Islet of Langerhans (tissue), 1 donor: ENCODE data around the gene SMC3.

Experiments
- FAIRE-seq: peaks from one replicate; lab custom pipeline; 2011; peaks lifted over from hg19 to GRCh38; lab: Jason Lieb, UNC

The SMC3 gene

DNA sequence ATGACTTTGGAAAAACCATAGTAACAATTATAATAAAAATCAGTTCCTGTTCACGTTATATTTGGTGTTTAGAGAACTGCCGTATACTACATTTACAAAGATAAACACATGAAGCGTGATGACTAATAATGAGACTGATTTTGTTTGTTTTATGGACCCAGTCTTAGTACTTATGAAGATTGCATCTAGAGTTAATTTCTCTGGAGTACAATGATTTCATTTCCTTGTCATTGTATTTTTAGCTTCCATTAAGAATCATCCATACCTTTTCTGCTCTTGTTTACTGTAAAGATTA, 79.6 kb downstream of the SMC3 start:
- no peak for FAIRE-seq

DNA sequence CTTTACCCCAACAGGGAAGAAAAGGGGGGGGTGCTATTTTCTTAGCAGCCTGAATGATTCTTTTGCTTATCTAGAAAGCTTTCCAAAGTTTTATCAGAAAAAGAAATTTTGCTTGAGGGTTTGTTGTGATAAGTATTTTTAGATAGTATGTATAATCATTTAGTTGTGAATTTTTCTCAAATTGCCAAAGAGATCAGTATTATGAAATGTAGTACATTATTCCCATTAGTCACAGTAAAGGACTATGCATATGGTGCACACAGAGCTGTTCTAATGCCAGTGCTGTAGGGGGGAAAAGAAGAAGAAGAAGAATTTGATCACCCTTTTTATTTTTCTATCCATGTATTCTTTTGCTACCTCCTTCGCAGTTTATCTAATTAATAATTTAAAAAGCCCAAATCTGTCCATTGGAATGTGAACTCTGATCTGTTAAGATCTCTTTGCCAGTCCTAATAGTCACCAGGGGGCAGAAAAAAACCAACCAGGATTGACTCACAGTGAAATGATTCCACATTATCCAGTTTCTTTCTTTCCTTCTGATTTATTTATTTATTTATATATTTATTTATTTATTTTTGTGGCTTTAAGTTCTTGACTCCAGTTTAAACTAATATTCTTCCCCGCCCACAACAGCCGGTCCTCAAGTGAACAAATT, 81.3 kb downstream of the SMC3 start:
- FAIRE-seq, result no peak

GRCh38 chr10:110649347-110650264, 82.1 kb downstream of the SMC3 start:
- FAIRE-seq, result no peak

DNA sequence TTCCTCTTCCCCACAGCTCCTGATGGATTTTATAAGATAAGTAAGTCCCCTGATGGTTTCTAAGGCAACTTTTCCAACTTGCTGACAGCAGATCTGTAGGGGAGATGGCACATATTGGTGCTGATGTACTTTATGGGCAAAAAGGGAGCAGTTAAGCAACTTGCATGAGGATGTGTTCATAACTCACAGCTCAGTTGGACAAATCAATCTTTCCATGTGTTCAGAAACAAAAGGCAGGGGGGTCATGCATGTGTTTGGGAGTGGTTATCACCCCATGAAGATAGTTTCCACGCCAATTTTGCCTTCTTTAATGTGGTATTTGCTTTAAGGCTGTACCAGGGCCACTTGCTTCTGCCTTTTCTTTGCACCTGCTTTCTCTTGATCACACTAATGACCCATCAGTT, 82.8 kb downstream of the SMC3 start:
- no peak for FAIRE-seq

DNA sequence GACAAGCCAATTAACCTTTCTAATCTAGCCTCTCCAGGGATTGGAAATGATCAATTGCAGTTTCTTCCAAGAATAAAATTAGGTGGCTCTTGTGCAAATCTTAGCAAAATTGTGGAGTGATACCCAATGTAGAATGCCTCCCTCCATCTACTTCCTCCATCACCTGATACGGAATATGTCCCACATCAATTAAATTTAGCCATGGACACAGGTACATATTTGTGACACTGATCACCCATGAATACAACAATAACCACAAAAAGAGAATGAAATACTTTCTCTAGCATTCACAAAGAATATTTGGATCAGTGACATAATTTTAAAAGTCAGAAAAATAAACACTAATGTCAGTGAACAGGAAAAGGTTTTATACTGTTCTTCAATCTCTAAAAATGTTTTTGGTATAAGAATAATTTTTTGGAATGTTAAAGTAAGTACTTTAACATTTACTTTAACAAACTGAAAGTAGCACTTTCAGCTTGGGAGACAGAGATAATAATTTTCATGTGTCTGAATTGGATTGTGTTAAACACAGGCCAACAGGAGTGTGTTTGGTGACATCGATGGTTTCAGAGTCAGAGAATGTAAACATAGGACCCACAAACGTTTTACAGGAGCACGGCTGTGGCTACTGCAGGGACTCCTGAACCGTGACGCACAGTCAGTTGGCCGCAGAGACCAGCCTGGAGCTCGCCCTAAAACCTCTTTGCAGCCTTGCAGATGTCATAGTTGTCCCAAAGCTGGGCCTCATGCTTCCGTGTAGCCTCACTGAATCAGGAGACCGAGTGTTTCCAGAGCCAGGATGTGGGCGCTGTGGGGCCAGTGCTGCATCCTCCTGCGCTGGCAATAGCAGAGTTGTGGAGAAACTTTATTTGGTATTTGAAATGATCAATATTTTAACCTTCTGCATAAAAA, 83.8 kb downstream of the SMC3 start:
- FAIRE-seq, result no peak

GRCh38 chr10:110652475-110653118, 85.1 kb downstream of the SMC3 start:
- no peak for FAIRE-seq
